Right lobe of liver (tissue), 6 donors: ENCODE data around the gene PANK1. TPM values are rescaled to one million over a fixed set of nuclear protein-coding genes. Genes with fewer than 3 reads are reported as not detected.
A peak's percentile ranks its signal among the peaks of the same experiment; 100 is the strongest.

ENCODE experiments used
- ATAC-seq, 4 donors: fragments of 200-7000 bp; cut with Tn5 transposase; one replicate each; pipeline ENCODE4 v1.9.1; 2020; ENCODE audit warnings: mild to moderate bottlenecking in 4 of 4, moderate library complexity in 4 of 4
- DNase-seq, 3 donors: peaks; one replicate each; pipeline ENCODE4 v3.0.0-alpha.2; 2020
- H3K27ac ChIP-seq, 3 donors: fragments of 200-600 bp; one replicate each; pipeline ENCODE4 v1.8.0; 2022
- H3K27me3 ChIP-seq, 2 donors: fragments of 200-600 bp; one replicate each; pipeline ENCODE4 v1.8.0; 2022
- H3K36me3 ChIP-seq, 4 donors: fragments of 200-600 bp; sonication (generic) in 1 of 4; one replicate each; pipeline versions ENCODE4 v1.5.1 to v1.8.0; 2017 to 2022; ENCODE audit warnings: control low read depth in 1 of 4
- H3K4me1 ChIP-seq, 4 donors: fragments of 200-600 bp; sonication (generic) in 1 of 4; one replicate each; pipeline versions ENCODE4 v1.5.1 to v1.8.0; 2017 to 2022; ENCODE audit warnings: control low read depth in 1 of 4
- H3K4me3 ChIP-seq, 3 donors: fragments of 200-600 bp; one replicate each; pipeline ENCODE4 v1.8.0; 2022
- H3K9me3 ChIP-seq, 4 donors: fragments of 200-600 bp; sonication (generic) in 1 of 4; one replicate each; pipeline versions ENCODE4 v1.5.1 to v1.8.0; 2017 to 2022; ENCODE audit warnings: control low read depth in 1 of 4
- CTCF ChIP-seq, 4 donors: fragments of 200-600 bp in 3 of 4; fragments of 450-650 bp in 1 of 4; IDR thresholded peaks; one replicate each; pipeline versions ENCODE4 v1.5.1 to v1.8.0; 2016 to 2022; ENCODE audit warnings: antibody characterized with exemption in 4 of 4, mild to moderate bottlenecking in 2 of 4
- POLR2A ChIP-seq: fragments of 450-650 bp; IDR thresholded peaks from one replicate; pipeline ENCODE4 v1.6.1; 2017; ENCODE audit warnings: antibody characterized with exemption, mild to moderate bottlenecking
- WGBS: methylation state at CpG from one replicate; pipeline ENCODE4 v1.1.6; 2018; ENCODE audit warnings: low coverage, low lambda C conversion rate; ENCODE audit not compliant: insufficient coverage; ENCODE audit errors: missing lambda C conversion rate; 5-methylcytosine and 5-hydroxymethylcytosine counted together
- intact Hi-C, 2 donors: fragments of 100-400 bp; cut with DNase I; formaldehyde crosslinking; loops; one replicate each; pipeline versions ENCODE4 v1.11.2 to v1.14.1; 2022
- total RNA-seq, 6 experiments: library from RNA; depleted of rRNA in 2 of 6; stranded (reverse); fragments of >200 nt in 2 of 6; fragmentation: NEBNext Ultra II Directional in 3 of 6; extraction: Animal tissue kit (Norgen Biotek cat#: 25700) in 3 of 6; gene quantifications; one replicate each; pipeline versions ENCODE4 v1.1.0 to v1.2.4, GENCODE V29; 2016 to 2023
- donor health status: DM: no; HTN: yes; CAD: no.
- donor health status: DM: no; HTN: no; CAD: no.
- donor health status: DM: no; HTN: no; CAD: no.
- donor health status: DM: no; HTN: yes; CAD: no.
- donor health status: DM: no; HTN: yes; CAD: no.

The PANK1 gene
- total RNA-seq, 6 experiments from 2014 or later: 13.3 to 71.0 (median 48.6) TPM

GRCh38 chr10:89651916-89652573, 7.0 kb upstream of the PANK1 start:
- no peaks in the 10 kb centered on the region for H3K36me3 ChIP-seq
- no peaks in the 10 kb centered on the region for H3K9me3 ChIP-seq
- no peak overlapping the region for H3K27ac ChIP-seq
- intact Hi-C loops: no loop called here
- DNase-seq (no peak), ATAC-seq (no peak)
- TF ChIP-seq POLR2A: no peak
- no peak for TF ChIP-seq CTCF (IDR thresholded peaks at IDR 0.05)
- no peaks in the 10 kb centered on the region for H3K27me3 ChIP-seq
- H3K4me3 ChIP-seq: no peak overlapping the region
- 61% methylated on average over 3 of the region's 3 CpGs for WGBS
- peaks cover 0 to 20% (median 8%) of the 10 kb centered on the region in 4 donors for H3K4me1 ChIP-seq

- WGBS: 67% methylated on average over 5 of the region's 5 CpGs
- Histone ChIP-seq H3K9me3 (no peaks in the 10 kb centered on the region), H3K27ac (no peak overlapping the region), H3K4me1 (peaks cover 0 to 21% (median 7%) of the 10 kb centered on the region in 4 donors), H3K4me3 (no peak overlapping the region), H3K36me3 (no peaks in the 10 kb centered on the region), H3K27me3 (no peaks in the 10 kb centered on the region)
- no peak for ATAC-seq
- DNase-seq: no peak
- intact Hi-C loops: no loop called here
- TF ChIP-seq CTCF (IDR thresholded peaks at IDR 0.05) (no peak), POLR2A (no peak)
Observed at GRCh38 chr10:89651205-89651915, 6.3 kb upstream of the PANK1 start.

GRCh38 chr10:89649051-89649450, 4.0 kb upstream of the PANK1 start:
- Histone ChIP-seq H3K9me3 (no peaks in the 10 kb centered on the region), H3K27me3 (no peaks in the 10 kb centered on the region), H3K27ac (no peak overlapping the region), H3K4me1 (peaks cover 0 to 17% (median 5%) of the 10 kb centered on the region in 4 donors), H3K36me3 (no peaks in the 10 kb centered on the region), H3K4me3 (no peak overlapping the region)
- TF ChIP-seq POLR2A: no peak
- no peak for TF ChIP-seq CTCF (IDR thresholded peaks at IDR 0.05)
- DNase-seq (no peak), ATAC-seq (no peak)
- 89% methylated on average over 1 of the region's 1 CpG for WGBS
- intact Hi-C loops: no loop called here

- intact Hi-C loops: no loop called here
- WGBS: 57% methylated on average over 3 of the region's 3 CpGs
- Histone ChIP-seq H3K27ac (no peak overlapping the region), H3K36me3 (no peaks in the 10 kb centered on the region), H3K4me1 (peaks cover 0 to 17% (median 5%) of the 10 kb centered on the region in 4 donors), H3K9me3 (no peaks in the 10 kb centered on the region), H3K4me3 (no peak overlapping the region), H3K27me3 (no peaks in the 10 kb centered on the region)
- ATAC-seq (no peak), DNase-seq (peak in 1 of 3 donors; percentile 57)
- TF ChIP-seq POLR2A (no peak), CTCF (IDR thresholded peaks at IDR 0.05) (no peak)
Observed at GRCh38 chr10:89648074-89648473, 3.0 kb upstream of the PANK1 start.
